Astrocyte of the hippocampus (primary cell): Measurements from ENCODE around the gene PADI2.
A peak's percentile ranks its signal among the peaks of the same experiment; 100 is the strongest.

ENCODE experiments used
- DNase-seq: peaks from one replicate; pipeline ENCODE4 v3.0.0; 2011; ENCODE audit warnings: low read depth, low spot score

The PADI2 gene

GRCh38 chr1:17140279-17140678 is 21.0 kb upstream of the PADI2 start:
- no peak for DNase-seq

- no peak for DNase-seq
Measured at GRCh38 chr1:17139637-17140036, 20.4 kb upstream of the PADI2 start.

- DNase-seq: no peak
Measured at GRCh38 chr1:17137441-17137840, 18.2 kb upstream of the PADI2 start.

- DNase-seq: no peak
Measured at GRCh38 chr1:17136936-17137335, 17.7 kb upstream of the PADI2 start.

GRCh38 chr1:17136145-17136544 is 16.9 kb upstream of the PADI2 start:
- DNase-seq: no peak

- no peak for DNase-seq
Measured at GRCh38 chr1:17135530-17135929, 16.3 kb upstream of the PADI2 start.

GRCh38 chr1:17134724-17135123 is 15.5 kb upstream of the PADI2 start:
- DNase-seq: no peak

- no peak for DNase-seq
Measured at GRCh38 chr1:17134034-17134433, 14.8 kb upstream of the PADI2 start.

- no peak for DNase-seq
Measured at GRCh38 chr1:17130138-17130635, 10.9 kb upstream of the PADI2 start.

- DNase-seq: peak; percentile 96
Measured at GRCh38 chr1:17128361-17128760, 9.1 kb upstream of the PADI2 start.

GRCh38 chr1:17125756-17126237 is 6.5 kb upstream of the PADI2 start:
- peak; percentile 95 for DNase-seq

- no peak for DNase-seq
Measured at GRCh38 chr1:17123196-17124045, 4.2 kb upstream of the PADI2 start.

- peak; percentile 41 for DNase-seq
Measured at GRCh38 chr1:17122521-17123164, 3.4 kb upstream of the PADI2 start.

GRCh38 chr1:17121881-17122280 is 2.6 kb upstream of the PADI2 start:
- no peak for DNase-seq

- DNase-seq: peak; percentile 91
Measured at GRCh38 chr1:17120962-17121837, 1.9 kb upstream of the PADI2 start.

GRCh38 chr1:17120481-17120877 is 1.2 kb upstream of the PADI2 start:
- no peak for DNase-seq

- DNase-seq: no peak
Measured at GRCh38 chr1:17119773-17120480, 676 bp upstream of the PADI2 start.

GRCh38 chr1:17118706-17119075 is 560 bp downstream of the PADI2 start:
- DNase-seq: no peak

GRCh38 chr1:17118268-17118667 is 983 bp downstream of the PADI2 start:
- no peak for DNase-seq

- DNase-seq: no peak
Measured at GRCh38 chr1:17117451-17118265, 1.6 kb downstream of the PADI2 start.
